ENCODE data around the gene KCNB1.

GRCh38 chr20:49406666-49407065 lies 75.8 kb downstream of the KCNB1 start:
- TF ChIP-seq CTCF (IDR thresholded peaks at IDR 0.05; ENCODE audit: insufficient read depth, low read length), result no peak
- TF ChIP-seq GABPA (IDR thresholded peaks at IDR 0.05; ENCODE audit: low read depth), result no peak
- no peak for TF ChIP-seq REST (IDR thresholded peaks at IDR 0.05; ENCODE audit: insufficient replicate concordance, low read depth)

All from HL-60 (cell line).